HepG2 (cell line): ENCODE data around the gene ERBB4. TPM values are rescaled to one million over a fixed set of nuclear protein-coding genes. Genes with fewer than 3 reads are reported as not detected.

Experiments used
- ATAC-seq: fragments of 200-7000 bp; cut with Tn5 transposase; 3 replicates; pipeline ENCODE4 v1.9.1; 2020; ENCODE audit warnings: mild to moderate bottlenecking, moderate library complexity
- BruUV-seq: library from RNA; stranded (reverse); fragments of 400-500 nt; replicated peaks from 2 replicates; lab custom pipeline; 2021; lab: Mats Ljungman, UMichigan
- CTCF ChIA-PET: fragments of 300-600 bp; formaldehyde crosslinking; extraction: SDS; loops from one replicate; lab custom pipeline; 2021; ENCODE audit warnings: low total read pairs, inconsistent platforms, low intra/inter-chr PET ratio; lab: Yijun Ruan, JAX
- POLR2A ChIA-PET: fragments of 350-600 bp; sonication (Branson Sonifier 250); formaldehyde crosslinking; loops from one replicate; lab custom pipeline; 2020; ENCODE audit warnings: antibody characterized with exemption, inconsistent platforms; lab: Yijun Ruan, JAX
- DNase-seq: peaks from one replicate; pipeline ENCODE4 v3.0.0-alpha.2; 2015; ENCODE audit warnings: low spot score
- FAIRE-seq: peaks from 3 replicates; lab custom pipeline; 2011; peaks lifted over from hg19 to GRCh38; lab: Jason Lieb, UNC
- H2AFZ ChIP-seq: one replicate; pipeline ENCODE4 v1.6.1; 2011; ENCODE audit warnings: low read length, inconsistent platforms
- H3K27ac ChIP-seq: fragments of 300-600 bp; 3 replicates; pipeline ENCODE4 v1.8.0; 2011; ENCODE audit warnings: mixed run types, mild to moderate bottlenecking, mixed read lengths, low read length, inconsistent platforms; ENCODE audit not compliant: insufficient read depth; ENCODE audit errors: extremely low read length
- H3K27me3 ChIP-seq, 2 experiments: fragments of 200-600 bp in 1 of 2; 2 replicates in 1 of 2; 3 replicates in 1 of 2; pipeline versions ENCODE4 v1.6.0 to v1.8.0; 2011; ENCODE audit warnings: low read length in 2 of 2, mild to moderate bottlenecking in 2 of 2, moderate library complexity in 2 of 2, inconsistent platforms in 1 of 2; ENCODE audit not compliant: insufficient read depth in 2 of 2, control insufficient read depth in 1 of 2
- H3K36me3 ChIP-seq, 2 experiments: fragments of 200-600 bp in 1 of 2; replicated peaks in 1 of 2; 2 replicates in 1 of 2; 3 replicates in 1 of 2; pipeline versions ENCODE4 v1.5.1 to v1.8.0; 2011; ENCODE audit warnings: low read length in 2 of 2, inconsistent platforms in 1 of 2; ENCODE audit not compliant: insufficient read depth in 2 of 2, control insufficient read depth in 1 of 2
- H3K4me1 ChIP-seq: 2 replicates; pipeline ENCODE4 v1.5.1; 2012; ENCODE audit warnings: low read length, inconsistent platforms; ENCODE audit not compliant: insufficient read depth
- H3K4me2 ChIP-seq: 2 replicates; pipeline ENCODE4 v1.6.0; 2011; ENCODE audit warnings: low read depth, low read length, inconsistent platforms
- H3K4me3 ChIP-seq, 3 experiments: fragments of 200-600 bp in 1 of 3; sonication (generic), shearing (Covaris generic) in 1 of 3; replicated peaks in 1 of 3; 2 replicates each; pipeline ENCODE4 v1.5.1; 2011 to 2016; ENCODE audit warnings: low read length in 3 of 3, inconsistent platforms in 2 of 3, low read depth in 2 of 3, mild to moderate bottlenecking in 2 of 3, control low read depth in 1 of 3, mixed read lengths in 1 of 3; ENCODE audit not compliant: insufficient read depth in 1 of 3
- H3K79me2 ChIP-seq: one replicate; pipeline ENCODE4 v1.6.1; 2011; ENCODE audit warnings: low read length, inconsistent platforms; ENCODE audit not compliant: insufficient read depth
- H3K9ac ChIP-seq: 2 replicates; pipeline ENCODE4 v1.6.0; 2011; ENCODE audit warnings: mild to moderate bottlenecking, low read depth, low read length, inconsistent platforms; ENCODE audit not compliant: insufficient read depth
- H3K9me3 ChIP-seq: 2 replicates; pipeline ENCODE4 v1.5.1; 2012; ENCODE audit warnings: mild to moderate bottlenecking, low read length
- H4K20me1 ChIP-seq: 2 replicates; pipeline ENCODE4 v1.6.0; 2011; ENCODE audit warnings: inconsistent platforms, mild to moderate bottlenecking, low read length, moderate library complexity; ENCODE audit not compliant: insufficient read depth
- ARID2 ChIP-seq: sonication (generic); formaldehyde crosslinking; IDR thresholded peaks from 2 replicates; pipeline ENCODE4 v1.8.1; 2022; ENCODE audit warnings: mild to moderate bottlenecking, missing genetic modification reagents, borderline replicate concordance
- ARNT2 ChIP-seq: sonication (generic); formaldehyde crosslinking; IDR thresholded peaks from 2 replicates; pipeline ENCODE4 v1.8.0; 2022; ENCODE audit warnings: mild to moderate bottlenecking, low read depth, missing genetic modification reagents, moderate library complexity
- ATAD3A ChIP-seq: sonication (generic); formaldehyde crosslinking; IDR thresholded peaks from 2 replicates; pipeline ENCODE4 v1.4.0; 2020; ENCODE audit warnings: missing genetic modification reagents
- ATRX ChIP-seq: sonication (generic); formaldehyde crosslinking; IDR thresholded peaks from 2 replicates; pipeline ENCODE4 v1.4.0; 2020; ENCODE audit warnings: missing genetic modification reagents, borderline replicate concordance
- DRAP1 ChIP-seq: IDR thresholded peaks from 2 replicates; pipeline ENCODE4 v1.6.1; 2016; ENCODE audit warnings: missing genetic modification reagents, missing compliant biosample characterization
- ETV6 ChIP-seq: sonication (generic); formaldehyde crosslinking; conservative IDR thresholded peaks from 2 replicates; pipeline ENCODE4 v1.4.0; 2020; ENCODE audit warnings: missing genetic modification reagents
- GATAD1 ChIP-seq: IDR thresholded peaks from 2 replicates; pipeline ENCODE4 v1.6.1; 2016; ENCODE audit warnings: missing genetic modification reagents, missing compliant biosample characterization
- KMT2A ChIP-seq: sonication (generic); formaldehyde crosslinking; IDR thresholded peaks from 2 replicates; pipeline ENCODE4 v1.4.0; 2020; ENCODE audit warnings: missing genetic modification reagents
- KMT2B ChIP-seq: IDR thresholded peaks from 2 replicates; pipeline ENCODE4 v1.6.1; 2016; ENCODE audit warnings: missing genetic modification reagents, missing compliant biosample characterization
- MTF2 ChIP-seq: sonication (generic); formaldehyde crosslinking; IDR thresholded peaks from 2 replicates; pipeline ENCODE4 v1.5.0; 2020; ENCODE audit warnings: missing genetic modification reagents, borderline replicate concordance
- MXI1 ChIP-seq: IDR thresholded peaks from 3 replicates; pipeline ENCODE4 v1.6.1; 2012; ENCODE audit warnings: low read depth, low read length, inconsistent platforms, borderline replicate concordance
- PITX1 ChIP-seq: sonication (generic); formaldehyde crosslinking; IDR thresholded peaks from 2 replicates; pipeline ENCODE4 v1.5.1; 2020; ENCODE audit warnings: mild to moderate bottlenecking, missing genetic modification reagents
- POLR2A ChIP-seq, 2 experiments: IDR thresholded peaks; 2 replicates each; pipeline ENCODE4 v1.6.1; 2011; ENCODE audit warnings: low read depth in 2 of 2, low read length in 2 of 2, mild to moderate bottlenecking in 1 of 2, moderate library complexity in 1 of 2; ENCODE audit not compliant: insufficient read depth in 1 of 2
- SIN3A ChIP-seq: IDR thresholded peaks from 2 replicates; pipeline ENCODE4 v1.6.1; 2011; ENCODE audit warnings: low read depth, mild to moderate bottlenecking, control low read depth, low read length, borderline replicate concordance
- ZFP62 ChIP-seq: sonication (generic); formaldehyde crosslinking; IDR thresholded peaks from 2 replicates; pipeline ENCODE4 v1.4.0; 2020; ENCODE audit warnings: missing genetic modification reagents
- ZNF143 ChIP-seq: sonication (generic); formaldehyde crosslinking; IDR thresholded peaks from 2 replicates; pipeline ENCODE4 v1.4.0; 2020; ENCODE audit warnings: missing genetic modification reagents
- ZNF276 ChIP-seq: sonication (generic); formaldehyde crosslinking; IDR thresholded peaks from 2 replicates; pipeline ENCODE4 v1.4.0; 2020; ENCODE audit warnings: mild to moderate bottlenecking, low read depth, missing genetic modification reagents
- ZNF460 ChIP-seq: sonication (generic); formaldehyde crosslinking; IDR thresholded peaks from 2 replicates; pipeline ENCODE4 v1.5.1; 2020; ENCODE audit warnings: missing genetic modification reagents, mild to moderate bottlenecking, borderline replicate concordance
- ZNF556 ChIP-seq: sonication (generic); formaldehyde crosslinking; IDR thresholded peaks from 2 replicates; pipeline ENCODE4 v1.4.0; 2020; ENCODE audit warnings: mild to moderate bottlenecking, missing genetic modification reagents, borderline replicate concordance
- ZNF780A ChIP-seq: sonication (generic); formaldehyde crosslinking; IDR thresholded peaks from 2 replicates; pipeline ENCODE4 v1.8.0; 2022; ENCODE audit warnings: mild to moderate bottlenecking, missing genetic modification reagents, moderate library complexity
- ZNF816 ChIP-seq: sonication (generic); formaldehyde crosslinking; IDR thresholded peaks from 2 replicates; pipeline ENCODE4 v1.8.0; 2022; ENCODE audit warnings: missing genetic modification reagents, mild to moderate bottlenecking, borderline replicate concordance
- WGBS: methylation state at CpG from one replicate; pipeline ENCODE4 v1.1.6; 2017; ENCODE audit warnings: low lambda C conversion rate; 5-methylcytosine and 5-hydroxymethylcytosine counted together
- in situ Hi-C: cut with HindIII; loops from 2 replicates; pipeline ENCODE4 v1.10.0; 2017; ENCODE audit warnings: low pct_unique_long_range_greater_than_20kb; ENCODE audit not compliant: extremely low pct_ligation_motif_present
- intact Hi-C: fragments of 100-400 bp; cut with micrococcal nuclease; formaldehyde crosslinking; loops from one replicate; pipeline ENCODE4 v1.10.0; 2022; ENCODE audit not compliant: unreplicated experiment
- polyA plus RNA-seq, 8 experiments: library from polyadenylated mRNA; depleted of rRNA in 3 of 8; stranded (reverse) in 7 of 8; unstranded in 1 of 8; fragments of >200 nt; fragmentation: Illumina TruSeq in 4 of 8; extraction: Trizol in 4 of 8; gene quantifications; 2 replicates each; pipeline versions ENCODE4 v1.2.1 to v1.2.3, GENCODE V29; 2011 to 2016; ENCODE audit warnings: low read depth in 4 of 8, missing spikeins in 1 of 8, mixed read lengths in 1 of 8; ENCODE audit not compliant: insufficient read depth in 1 of 8
- total RNA-seq, 5 experiments: library from RNA; depleted of rRNA; stranded (reverse); fragments of >200 nt; fragmentation: Illumina TruSeq; extraction: Trizol; gene quantifications; 2 replicates each; pipeline ENCODE4 v1.2.3, GENCODE V29; 2016; ENCODE audit warnings: low read depth in 1 of 5
- TF ChIP-seq, protein P1 (sequence below): sonication (generic); formaldehyde crosslinking; conservative IDR thresholded peaks from 2 replicates; pipeline ENCODE4 v1.8.0; 2022; ENCODE audit warnings: missing genetic modification reagents

Gene ERBB4
- total and polyA plus RNA-seq, 2 of the 13 experiments (the other 11 are each of a cell fraction or from before 2014, with no cell fraction given), result not detected

DNA sequence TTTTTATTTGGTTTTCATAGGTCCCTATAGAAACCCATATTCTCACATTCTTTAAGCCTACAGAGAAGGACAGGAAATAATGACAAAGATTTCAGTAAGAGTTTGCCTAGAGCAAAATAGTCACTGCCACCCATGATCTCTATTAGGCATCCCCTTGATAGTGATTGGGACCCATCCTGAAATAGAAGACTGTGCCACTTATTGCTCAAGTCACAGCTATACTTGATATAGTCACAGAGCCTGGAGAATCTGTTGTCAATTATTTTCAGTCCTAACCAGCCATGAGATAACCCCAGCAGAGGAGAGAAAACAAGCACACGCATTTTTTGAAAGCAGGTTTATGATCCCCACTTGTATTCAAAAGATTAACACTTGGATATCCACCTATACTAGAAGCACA, 8.2 kb downstream of the ERBB4 start (continued):
- TF ChIP-seq POLR2A (IDR thresholded peaks at IDR 0.05; ENCODE audit: insufficient read depth in 1 of 2, low read depth in 2 of 2, low read length in 2 of 2) (no peak), ARNT2 (no peak)

DNA sequence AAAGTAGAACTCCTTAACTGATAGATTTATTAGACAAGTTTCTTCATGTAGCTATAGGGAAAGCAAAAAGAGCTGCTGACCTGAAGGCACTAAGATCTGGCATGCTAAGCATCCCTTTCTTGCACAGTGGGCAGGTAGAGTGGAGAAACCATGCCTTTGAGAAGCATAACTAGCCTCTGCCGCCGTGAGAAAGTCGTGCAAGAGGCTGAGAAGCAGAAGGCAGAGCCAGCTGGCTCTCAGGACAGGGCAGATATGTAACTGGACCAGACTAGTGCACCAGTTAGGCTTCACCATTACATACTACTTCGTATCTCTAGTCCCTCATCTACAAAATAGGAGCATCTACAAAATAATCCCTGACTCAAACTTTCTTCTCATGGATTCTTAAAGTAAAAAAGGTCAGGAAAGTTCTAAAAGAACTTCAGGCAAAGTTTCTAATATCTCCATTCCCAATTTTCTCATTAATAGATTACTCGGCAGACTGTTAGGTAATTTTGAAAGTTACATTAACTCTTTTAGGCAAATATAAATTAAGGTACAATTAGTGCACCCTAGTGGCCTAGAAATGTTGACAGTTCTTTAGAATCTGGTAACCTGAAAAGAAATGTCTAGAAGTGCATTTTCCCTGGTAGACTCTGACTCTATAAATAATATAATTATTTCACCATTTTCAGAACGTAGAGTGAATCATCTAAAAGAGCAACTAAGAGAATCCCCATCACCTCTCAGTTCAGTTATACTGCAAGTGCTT, 10.3 kb downstream of the ERBB4 start:
- in situ Hi-C loops, result no loop called here
- BruUV-seq, result no TSS peak
- POLR2A ChIA-PET, result no interaction called here
- H3K9ac ChIP-seq, result no peak overlapping the region
- TF ChIP-seq ZNF143 (no peak), MXI1 (no peak), SIN3A (no peak), ATAD3A (CRISPR knock-in tag) (no peak), ETV6 (CRISPR knock-in tag) (no peak), ZNF276 (CRISPR knock-in tag) (no peak), ZNF460 (CRISPR knock-in tag) (no peak), KMT2A (CRISPR knock-in tag) (no peak), ZFP62 (CRISPR knock-in tag) (no peak), ARID2 (CRISPR knock-in tag) (no peak), ZNF816 (CRISPR knock-in tag) (no peak), ATRX (CRISPR knock-in tag) (no peak), ZNF556 (CRISPR knock-in tag) (no peak), ZNF780A (no peak), KMT2B (no peak), MTF2 (no peak), GATAD1 (CRISPR knock-in tag) (no peak), PITX1 (no peak), DRAP1 (CRISPR knock-in tag) (no peak)
- TF ChIP-seq, protein P1, sequence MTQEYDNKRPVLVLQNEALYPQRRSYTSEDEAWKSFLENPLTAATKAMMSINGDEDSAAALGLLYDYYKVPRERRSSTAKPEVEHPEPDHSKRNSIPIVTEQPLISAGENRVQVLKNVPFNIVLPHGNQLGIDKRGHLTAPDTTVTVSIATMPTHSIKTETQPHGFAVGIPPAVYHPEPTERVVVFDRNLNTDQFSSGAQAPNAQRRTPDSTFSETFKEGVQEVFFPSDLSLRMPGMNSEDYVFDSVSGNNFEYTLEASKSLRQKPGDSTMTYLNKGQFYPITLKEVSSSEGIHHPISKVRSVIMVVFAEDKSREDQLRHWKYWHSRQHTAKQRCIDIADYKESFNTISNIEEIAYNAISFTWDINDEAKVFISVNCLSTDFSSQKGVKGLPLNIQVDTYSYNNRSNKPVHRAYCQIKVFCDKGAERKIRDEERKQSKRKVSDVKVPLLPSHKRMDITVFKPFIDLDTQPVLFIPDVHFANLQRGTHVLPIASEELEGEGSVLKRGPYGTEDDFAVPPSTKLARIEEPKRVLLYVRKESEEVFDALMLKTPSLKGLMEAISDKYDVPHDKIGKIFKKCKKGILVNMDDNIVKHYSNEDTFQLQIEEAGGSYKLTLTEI (CRISPR knock-in tag), result no peak
- TF ChIP-seq, all 625 proteins: peak for 0
- Histone ChIP-seq H3K4me2 (no peak overlapping the region), H4K20me1 (no peaks in the 10 kb centered on the region), H3K27me3 (no peaks in the 10 kb centered on the region), H3K4me3 (no peak overlapping the region), H3K4me1 (no peaks in the 10 kb centered on the region), H3K9me3 (no peaks in the 10 kb centered on the region), H3K27ac (no peak overlapping the region), H3K36me3 (no peaks in the 10 kb centered on the region), H3K79me2 (no peaks in the 10 kb centered on the region), H2AFZ (no peak overlapping the region)
- WGBS, result under 1% methylated on average over 6 of the region's 6 CpGs
- intact Hi-C loops, result no loop called here
- CTCF ChIA-PET, result no interaction called here
- DNase-seq (no peak), FAIRE-seq (no peak), ATAC-seq (no peak)
